Measurements from ENCODE around the gene B9D2. TPM values are rescaled to one million over a fixed set of nuclear protein-coding genes. Genes with fewer than 3 reads are reported as not detected.
"Not testable (repeated sequence)": the region's sequence is repeated elsewhere in the genome, so short reads cannot be mapped to it uniquely, and the experiment has no call there.

The B9D2 gene
- polyA plus RNA-seq, 3 donors: 5.8 to 10.4 (median 9.4) TPM

- DNase-seq (ENCODE audit: extremely low read depth in 1 of 11, low read depth in 9 of 11, low spot score in 4 of 11): no peak
These were observed 34.6 kb upstream of the B9D2 start for GRCh38 chr19:41398598-41398997.

- DNase-seq (ENCODE audit: extremely low read depth in 1 of 11, low read depth in 9 of 11, low spot score in 4 of 11): no peak
These were observed 34.1 kb upstream of the B9D2 start for GRCh38 chr19:41398050-41398418.

GRCh38 chr19:41397086-41398049, 33.4 kb upstream of the B9D2 start, which contains the start of the genes BCKDHA and EXOSC5:
TSS of gene BCKDHA (plus strand) at chr19:41397818. CDS start at chr19:41397828, 10 bp downstream.
TSS of gene EXOSC5 (minus strand) at chr19:41397359. CDS start at chr19:41397328, 31 bp downstream.
- peak; percentile 98 to 100 (median 100) for DNase-seq (ENCODE audit: extremely low read depth in 1 of 11, low read depth in 9 of 11, low spot score in 4 of 11)

DNA sequence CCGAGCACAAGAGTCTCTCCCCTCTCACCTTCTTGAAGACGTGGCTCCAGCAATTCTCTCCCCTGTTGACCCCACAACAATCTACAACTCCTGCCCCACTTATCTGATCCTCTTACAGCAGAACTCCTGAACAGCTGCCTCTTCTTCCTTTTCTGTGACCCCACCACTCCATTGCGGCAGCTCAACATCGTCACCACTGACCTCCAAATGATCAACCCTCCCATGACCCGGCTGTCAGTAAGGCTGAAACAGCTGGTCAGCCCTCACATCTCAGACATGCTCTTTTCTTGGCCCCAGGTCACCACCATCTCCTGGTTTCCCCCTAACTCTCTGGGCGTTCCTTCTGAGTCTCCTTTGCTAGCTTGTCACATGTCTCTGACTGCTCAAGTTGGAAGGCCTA, 31.4 kb upstream of the B9D2 start:
- DNase-seq (ENCODE audit: extremely low read depth in 1 of 11, low read depth in 9 of 11, low spot score in 4 of 11): no peak

GRCh38 chr19:41392775-41393174, 28.8 kb upstream of the B9D2 start:
- DNase-seq (ENCODE audit: extremely low read depth in 1 of 11, low read depth in 9 of 11, low spot score in 4 of 11): no peak

DNA sequence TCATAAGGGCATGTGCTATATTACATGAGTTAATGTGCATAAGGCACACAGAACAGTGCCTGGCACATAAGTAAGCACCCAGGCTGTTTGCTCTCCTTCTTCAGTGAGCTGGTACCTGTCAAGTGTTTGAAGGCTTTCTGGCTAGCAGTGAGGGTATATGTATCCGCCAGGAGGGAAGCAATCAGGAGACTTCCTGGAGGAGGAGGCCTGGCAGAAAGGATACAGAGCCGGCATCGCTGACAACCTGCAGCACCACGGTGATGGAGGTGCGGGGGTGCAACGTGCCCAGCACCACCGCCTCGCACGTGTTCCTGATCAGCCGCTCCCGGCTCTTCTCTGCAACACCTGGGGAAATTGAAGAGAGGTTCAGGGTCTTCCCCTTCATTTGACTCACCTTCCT, 27.7 kb upstream of the B9D2 start:
- DNase-seq (ENCODE audit: extremely low read depth in 1 of 11, low read depth in 9 of 11, low spot score in 4 of 11): no peak

DNA sequence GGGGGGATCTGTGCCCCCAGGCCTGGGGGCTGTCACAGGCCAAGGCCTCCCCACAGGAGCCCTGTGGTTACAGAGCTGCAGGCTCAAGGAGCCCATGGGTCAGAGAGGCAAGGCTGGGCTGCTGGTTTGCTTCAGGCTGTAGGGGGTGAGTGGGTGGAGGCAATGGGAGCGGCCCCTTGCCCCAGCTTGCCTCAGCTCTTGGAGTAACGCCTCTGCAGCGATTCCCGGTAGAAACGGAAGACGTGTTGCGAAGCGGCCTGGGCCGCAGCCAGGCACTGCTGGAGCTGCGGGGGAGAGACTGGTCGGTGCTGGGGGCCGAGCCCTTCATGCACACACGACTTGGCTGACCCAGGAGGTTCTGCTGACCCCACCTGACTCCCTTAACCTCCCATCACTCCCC, 22.5 kb upstream of the B9D2 start:
- DNase-seq (ENCODE audit: extremely low read depth in 1 of 11, low read depth in 9 of 11, low spot score in 4 of 11): no peak

DNA sequence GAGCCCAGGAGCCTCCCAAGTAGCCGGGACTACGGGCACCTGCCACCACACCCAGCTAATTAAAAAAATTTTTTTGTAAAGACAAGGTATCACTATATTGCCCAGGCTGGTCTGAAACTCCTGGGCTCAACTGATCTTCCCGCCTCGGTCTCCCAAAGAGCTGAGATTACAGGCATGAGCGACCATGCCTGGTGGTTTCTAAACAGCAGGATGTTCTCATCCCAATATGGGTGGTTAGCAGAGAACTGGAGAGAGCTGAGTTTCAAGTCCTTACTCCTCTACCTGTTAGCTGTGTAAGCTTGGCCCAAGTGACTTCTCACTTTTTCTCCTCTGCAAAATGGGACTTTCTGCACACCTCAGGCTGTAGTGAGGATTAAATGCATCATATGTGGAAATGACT, 20.4 kb upstream of the B9D2 start:
- no peak for DNase-seq (ENCODE audit: extremely low read depth in 1 of 11, low read depth in 9 of 11, low spot score in 4 of 11)

DNA sequence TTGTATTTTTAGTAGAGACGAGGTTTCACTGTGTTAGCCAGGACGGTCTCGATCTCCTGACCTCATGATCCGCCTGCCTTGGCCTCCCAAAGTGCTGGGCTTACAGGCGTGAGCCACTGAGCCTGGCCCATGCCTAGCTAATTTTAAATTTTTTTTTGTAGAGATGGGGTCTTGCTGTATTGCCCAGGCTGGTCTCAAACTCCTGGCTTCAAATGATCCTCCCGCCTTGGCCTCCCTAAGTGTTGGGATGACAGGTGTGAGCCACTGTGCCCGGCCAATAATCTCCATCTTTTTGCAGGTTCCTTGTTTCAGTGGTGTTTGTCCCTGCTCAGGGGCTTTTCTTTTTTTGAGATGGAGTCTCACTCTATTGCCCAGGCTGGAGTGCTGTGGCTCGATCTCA, 17.6 kb upstream of the B9D2 start:
- not testable (repeated sequence) for DNase-seq (ENCODE audit: extremely low read depth in 1 of 11, low read depth in 9 of 11, low spot score in 4 of 11)

GRCh38 chr19:41377977-41378709, 14.2 kb upstream of the B9D2 start:
- no peak for DNase-seq (ENCODE audit: extremely low read depth in 1 of 11, low read depth in 9 of 11, low spot score in 4 of 11)

- DNase-seq (ENCODE audit: extremely low read depth in 1 of 11, low read depth in 9 of 11, low spot score in 4 of 11): no peak
These were observed 13.0 kb upstream of the B9D2 start for GRCh38 chr19:41376998-41377365.

GRCh38 chr19:41376241-41376997, 12.5 kb upstream of the B9D2 start, which contains the start of gene TMEM91:
TSS of gene TMEM91 (plus strand) at chr19:41376533. CDS start at chr19:41378310, 1,777 bp downstream.
- peak in 1 of 11 donors; percentile 40 for DNase-seq (ENCODE audit: extremely low read depth in 1 of 11, low read depth in 9 of 11, low spot score in 4 of 11)

GRCh38 chr19:41373993-41374392, 10.0 kb upstream of the B9D2 start:
- DNase-seq (ENCODE audit: extremely low read depth in 1 of 11, low read depth in 9 of 11, low spot score in 4 of 11): peak in 1 of 11 donors; percentile 43

GRCh38 chr19:41372501-41372900, 8.6 kb upstream of the B9D2 start:
- DNase-seq (ENCODE audit: extremely low read depth in 1 of 11, low read depth in 9 of 11, low spot score in 4 of 11): no peak

- no peak for DNase-seq (ENCODE audit: extremely low read depth in 1 of 11, low read depth in 9 of 11, low spot score in 4 of 11)
These were observed 7.6 kb upstream of the B9D2 start for GRCh38 chr19:41371541-41371940.

GRCh38 chr19:41371119-41371518, 7.2 kb upstream of the B9D2 start:
- DNase-seq (ENCODE audit: extremely low read depth in 1 of 11, low read depth in 9 of 11, low spot score in 4 of 11): not testable (repeated sequence)

DNA sequence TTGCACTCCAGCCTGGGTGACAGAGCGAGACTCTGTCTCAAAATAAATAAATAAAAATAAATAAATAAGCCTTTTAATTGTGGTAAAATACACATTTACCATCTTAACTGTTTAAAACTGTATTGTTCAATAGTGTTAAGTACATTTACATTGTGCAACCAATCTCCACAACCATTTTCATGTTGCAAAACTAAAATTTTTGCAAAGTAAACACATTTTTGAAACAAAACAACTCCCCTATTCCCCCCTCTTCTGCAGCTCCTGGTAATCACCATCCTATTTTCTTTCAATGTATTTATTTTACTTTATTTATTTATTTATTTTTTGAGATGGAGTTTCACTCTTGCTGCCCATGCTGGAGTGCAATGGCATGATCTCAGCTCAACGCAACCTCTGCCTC, 5.8 kb upstream of the B9D2 start:
- DNase-seq (ENCODE audit: extremely low read depth in 1 of 11, low read depth in 9 of 11, low spot score in 4 of 11): no peak

GRCh38 chr19:41367848-41368301, 3.9 kb upstream of the B9D2 start:
- DNase-seq (ENCODE audit: extremely low read depth in 1 of 11, low read depth in 9 of 11, low spot score in 4 of 11): no peak

DNA sequence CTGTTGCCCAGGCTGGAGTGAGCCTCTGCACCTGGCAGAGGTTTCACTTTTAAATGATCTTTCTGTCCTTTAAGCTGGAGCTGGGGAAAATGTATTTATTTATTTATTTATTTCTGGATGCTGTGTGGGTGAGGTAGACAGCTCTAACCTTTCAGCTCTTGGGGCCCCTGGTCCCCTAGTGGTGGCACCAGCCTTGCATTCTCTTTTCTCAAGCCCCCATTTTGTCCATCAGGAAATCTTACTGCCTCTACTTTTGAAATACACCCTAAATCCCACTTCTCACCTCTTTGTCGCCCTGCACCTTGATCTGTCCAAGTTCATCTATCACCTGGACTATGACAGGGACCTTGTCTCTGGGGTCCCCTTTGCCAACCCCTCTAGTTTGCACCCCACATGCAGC, 2.1 kb upstream of the B9D2 start:
- no peak for DNase-seq (ENCODE audit: extremely low read depth in 1 of 11, low read depth in 9 of 11, low spot score in 4 of 11)
